ENCODE measurements around the gene TAF10.

The TAF10 gene

DNA sequence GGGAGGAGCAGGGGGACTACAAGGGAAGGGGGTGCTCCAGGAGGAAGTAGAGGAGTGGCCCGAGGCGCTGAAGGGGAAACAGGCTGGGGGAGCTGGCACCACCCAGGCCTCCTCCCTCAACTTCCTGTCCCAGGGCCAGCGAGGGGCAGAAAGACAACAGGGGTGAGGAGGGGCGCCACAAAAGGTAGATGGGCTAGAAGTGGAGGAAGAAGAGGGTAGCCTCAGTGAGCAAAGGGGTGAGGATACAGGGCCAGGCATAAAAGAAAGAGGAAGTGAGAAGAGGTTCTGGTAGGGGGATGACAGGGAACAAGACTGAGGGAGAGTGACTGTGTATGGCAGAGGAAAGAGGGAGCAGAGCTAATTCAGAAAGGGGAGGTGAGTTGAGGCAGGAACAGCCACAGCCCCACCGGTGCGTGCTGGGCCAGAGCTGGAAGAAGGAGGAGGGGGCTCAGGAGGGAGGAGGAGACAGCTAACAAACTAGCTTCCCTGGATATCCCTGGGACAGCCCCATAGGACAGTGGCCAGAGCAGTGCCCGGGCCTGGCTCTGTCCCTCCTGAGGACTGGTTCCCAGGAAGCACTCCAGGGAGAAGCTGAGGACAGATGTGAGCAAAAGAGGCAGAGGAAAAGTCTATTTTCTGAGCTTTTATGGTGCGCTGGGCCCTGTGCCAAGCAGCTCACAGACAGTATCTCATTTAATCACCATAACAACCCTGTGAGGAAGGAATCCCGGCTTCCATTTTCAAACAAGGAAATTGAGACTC is 35.1 kb upstream of the TAF10 start:
- intact Hi-C loops (cut with DNase I; ENCODE audit: low total_unique reads): no loop called here
- TF ChIP-seq, protein P1, sequence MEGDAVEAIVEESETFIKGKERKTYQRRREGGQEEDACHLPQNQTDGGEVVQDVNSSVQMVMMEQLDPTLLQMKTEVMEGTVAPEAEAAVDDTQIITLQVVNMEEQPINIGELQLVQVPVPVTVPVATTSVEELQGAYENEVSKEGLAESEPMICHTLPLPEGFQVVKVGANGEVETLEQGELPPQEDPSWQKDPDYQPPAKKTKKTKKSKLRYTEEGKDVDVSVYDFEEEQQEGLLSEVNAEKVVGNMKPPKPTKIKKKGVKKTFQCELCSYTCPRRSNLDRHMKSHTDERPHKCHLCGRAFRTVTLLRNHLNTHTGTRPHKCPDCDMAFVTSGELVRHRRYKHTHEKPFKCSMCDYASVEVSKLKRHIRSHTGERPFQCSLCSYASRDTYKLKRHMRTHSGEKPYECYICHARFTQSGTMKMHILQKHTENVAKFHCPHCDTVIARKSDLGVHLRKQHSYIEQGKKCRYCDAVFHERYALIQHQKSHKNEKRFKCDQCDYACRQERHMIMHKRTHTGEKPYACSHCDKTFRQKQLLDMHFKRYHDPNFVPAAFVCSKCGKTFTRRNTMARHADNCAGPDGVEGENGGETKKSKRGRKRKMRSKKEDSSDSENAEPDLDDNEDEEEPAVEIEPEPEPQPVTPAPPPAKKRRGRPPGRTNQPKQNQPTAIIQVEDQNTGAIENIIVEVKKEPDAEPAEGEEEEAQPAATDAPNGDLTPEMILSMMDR (IDR thresholded peaks at IDR 0.05): no peak
- Histone ChIP-seq H3K27me3 (no peaks in the 10 kb centered on the region), H3K9me3 (no peaks in the 10 kb centered on the region), H3K4me1 (peaks cover 0 to 35% (median 21%) of the 10 kb centered on the region in 4 donors), H3K27ac (peak overlapping the region; percentile 59 to 68), H3K4me3 (no peak overlapping the region), H3K36me3 (no peaks in the 10 kb centered on the region)
- no peak for DNase-seq

DNA sequence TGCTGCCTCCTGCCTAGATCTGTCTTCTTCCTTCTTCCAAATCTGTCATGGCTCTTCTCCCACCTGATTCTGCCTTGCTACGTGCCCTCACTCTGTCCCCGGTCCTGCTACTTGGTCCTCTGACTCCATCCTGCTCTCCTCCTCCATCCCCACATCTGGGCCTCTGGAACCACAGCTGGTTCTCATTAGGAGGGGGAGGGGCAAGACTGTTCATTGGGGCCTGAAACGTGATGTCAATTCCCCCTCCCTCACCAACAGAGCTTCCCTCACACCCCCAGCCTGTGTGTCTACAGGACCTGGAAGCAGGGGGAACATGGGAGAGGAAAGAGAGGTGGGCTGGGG is 34.5 kb upstream of the TAF10 start:
- DNase-seq: no peak
- Histone ChIP-seq H3K27me3 (no peaks in the 10 kb centered on the region), H3K4me1 (peaks cover 0 to 35% (median 21%) of the 10 kb centered on the region in 4 donors), H3K36me3 (no peaks in the 10 kb centered on the region), H3K9me3 (no peaks in the 10 kb centered on the region), H3K27ac (peak overlapping the region; percentile 59 to 68), H3K4me3 (no peak overlapping the region)
- TF ChIP-seq, protein P1 (IDR thresholded peaks at IDR 0.05): no peak
- intact Hi-C loops (cut with DNase I; ENCODE audit: low total_unique reads): no loop called here

DNA sequence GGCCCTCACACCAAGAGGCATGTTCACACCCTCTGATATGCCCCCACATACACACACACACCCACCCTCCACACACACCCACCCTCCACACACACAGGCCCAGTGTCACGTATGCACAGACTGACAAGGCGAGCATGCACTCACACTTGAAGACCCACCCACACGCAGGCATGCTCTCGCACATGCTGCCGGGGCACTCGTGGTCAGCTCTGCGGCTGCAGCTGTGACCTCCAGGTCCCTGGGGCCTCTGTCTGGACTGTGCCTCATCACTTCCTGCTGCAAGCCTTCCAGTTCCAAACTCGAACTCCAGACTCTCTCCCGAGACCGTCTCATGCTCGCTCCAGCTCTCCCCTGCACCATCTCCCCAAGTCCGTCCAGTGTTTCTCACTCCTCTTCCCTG is 34.1 kb upstream of the TAF10 start:
- Histone ChIP-seq H3K27me3 (no peaks in the 10 kb centered on the region), H3K9me3 (no peaks in the 10 kb centered on the region), H3K4me3 (no peak overlapping the region), H3K27ac (peak overlapping the region; percentile 59 to 68), H3K4me1 (peaks cover 0 to 35% (median 21%) of the 10 kb centered on the region in 4 donors), H3K36me3 (peaks cover 0 to 3% (median 1%) of the 10 kb centered on the region in 3 donors)
- DNase-seq: peak; percentile 53 to 83
- TF ChIP-seq, protein P1 (IDR thresholded peaks at IDR 0.05): no peak
- intact Hi-C loops (cut with DNase I; ENCODE audit: low total_unique reads): no loop called here

DNA sequence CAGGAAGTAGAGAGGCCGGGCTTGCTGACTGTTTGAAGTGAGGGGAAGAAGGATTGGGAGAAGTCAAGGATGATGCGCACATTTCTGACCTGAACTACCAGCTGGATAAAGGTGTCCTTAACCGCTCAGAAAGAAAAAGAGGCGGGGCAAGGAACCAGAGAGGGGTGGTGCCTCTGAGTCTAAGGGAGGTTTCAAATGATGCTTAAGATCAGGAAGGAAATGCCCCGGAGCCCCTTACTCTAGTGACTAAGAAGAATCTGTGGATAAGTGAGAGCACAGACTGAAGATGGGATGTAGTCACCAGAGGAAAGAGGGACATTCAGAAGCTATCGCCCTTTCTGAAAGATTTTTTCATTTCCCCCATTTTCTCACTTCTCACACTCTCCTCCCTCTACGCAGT is 30.9 kb upstream of the TAF10 start:
- Histone ChIP-seq H3K27ac (no peak overlapping the region), H3K4me3 (no peak overlapping the region), H3K27me3 (no peaks in the 10 kb centered on the region), H3K9me3 (no peaks in the 10 kb centered on the region), H3K36me3 (peaks cover 0 to 19% (median 12%) of the 10 kb centered on the region in 3 donors), H3K4me1 (peaks cover 0 to 46% (median 35%) of the 10 kb centered on the region in 4 donors)
- TF ChIP-seq, protein P1 (IDR thresholded peaks at IDR 0.05): no peak
- DNase-seq: no peak
- intact Hi-C loops (cut with DNase I; ENCODE audit: low total_unique reads): no loop called here

DNA sequence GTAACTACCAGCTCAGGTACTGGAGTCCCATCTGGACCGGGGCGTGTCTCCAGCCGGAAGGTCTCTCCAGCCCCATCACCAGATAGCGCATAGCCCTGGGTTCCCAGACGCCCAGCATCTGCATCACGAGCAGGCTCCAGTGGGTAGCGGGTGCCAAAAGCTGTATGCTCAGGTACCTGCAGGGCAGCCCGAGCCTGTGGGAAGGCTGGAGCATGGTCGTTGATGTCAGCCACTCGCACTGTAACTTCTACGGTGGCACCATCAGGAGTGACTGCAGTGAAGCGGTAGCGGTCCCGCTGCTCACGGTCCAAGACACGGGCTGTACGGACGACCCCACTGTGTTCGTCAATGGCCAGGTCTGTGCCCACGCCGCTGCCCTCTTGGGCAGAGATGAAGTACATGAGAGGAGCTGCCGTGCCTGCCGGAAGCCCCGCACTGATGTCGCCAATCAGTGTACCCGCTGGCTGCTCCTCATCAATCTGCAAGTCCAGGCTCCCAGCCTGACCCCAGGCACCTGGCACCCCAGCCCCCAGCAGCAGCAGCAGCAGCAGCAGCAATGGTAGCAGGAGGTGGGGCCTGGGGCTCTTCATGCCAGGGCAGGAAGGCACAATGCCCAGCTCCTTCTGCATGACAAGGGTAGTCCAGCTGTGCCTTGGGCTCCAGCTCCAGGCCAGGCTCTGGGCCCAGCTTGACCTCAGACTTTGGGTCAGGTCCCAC is 29.1 kb upstream of the TAF10 start:
- Histone ChIP-seq H3K4me3 (no peak overlapping the region), H3K27me3 (no peaks in the 10 kb centered on the region), H3K4me1 (peaks cover 0 to 46% (median 37%) of the 10 kb centered on the region in 4 donors), H3K27ac (no peak overlapping the region), H3K36me3 (peaks cover 0 to 19% (median 12%) of the 10 kb centered on the region in 3 donors), H3K9me3 (no peaks in the 10 kb centered on the region)
- DNase-seq: no peak
- intact Hi-C loops (cut with DNase I; ENCODE audit: low total_unique reads): no loop called here
- TF ChIP-seq, protein P1 (IDR thresholded peaks at IDR 0.05): no peak

Data from tibial artery (tissue), 4 donors.